Mucosa of stomach (tissue), 1 donor: Measurements from ENCODE around the gene MAP3K2.

Experiments used
- H3K27me3 ChIP-seq: one replicate; pipeline ENCODE4 v1.7.0; 2013; ENCODE audit warnings: mild to moderate bottlenecking, low read length; ENCODE audit not compliant: control insufficient read depth, insufficient read depth
- H3K36me3 ChIP-seq: one replicate; pipeline ENCODE4 v1.7.0; 2013; ENCODE audit warnings: low read length; ENCODE audit not compliant: control insufficient read depth, insufficient read depth
- H3K4me1 ChIP-seq: one replicate; pipeline ENCODE4 v1.7.0; 2013; ENCODE audit warnings: mild to moderate bottlenecking, low read length; ENCODE audit not compliant: control insufficient read depth, insufficient read depth
- H3K4me3 ChIP-seq: one replicate; pipeline ENCODE4 v1.7.0; 2013; ENCODE audit warnings: low read length
- H3K9ac ChIP-seq: one replicate; pipeline ENCODE4 v1.7.0; 2013; ENCODE audit warnings: mild to moderate bottlenecking, low read length, moderate library complexity
- H3K9me3 ChIP-seq: one replicate; pipeline ENCODE4 v1.7.0; 2013; ENCODE audit warnings: mild to moderate bottlenecking, low read length, moderate library complexity; ENCODE audit not compliant: control insufficient read depth
- donor health status: Pancreatic carcinoma.

The MAP3K2 gene

DNA sequence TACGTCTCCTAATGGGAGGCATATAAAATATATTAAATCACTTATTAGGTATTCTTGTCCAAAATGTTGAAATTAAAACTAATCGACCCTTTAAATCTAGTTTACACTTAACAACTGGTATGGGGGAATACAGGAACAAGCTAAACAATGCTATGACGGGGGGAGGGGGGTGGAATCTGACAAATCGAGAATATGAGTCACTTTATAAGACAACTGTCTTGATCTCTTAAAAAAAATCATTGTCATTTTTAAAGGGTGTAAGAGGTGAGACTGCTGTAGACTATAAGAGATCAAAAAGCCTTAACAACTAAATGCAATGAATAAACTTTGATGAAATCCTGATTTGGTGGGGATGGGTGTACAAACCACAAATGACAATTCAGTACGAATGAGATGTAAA lies 6.0 kb downstream of the MAP3K2 start:
- Histone ChIP-seq H3K4me1 (no peaks in the 10 kb centered on the region), H3K4me3 (no peak overlapping the region), H3K9me3 (no peaks in the 10 kb centered on the region), H3K9ac (no peak overlapping the region), H3K36me3 (no peaks in the 10 kb centered on the region), H3K27me3 (no peaks in the 10 kb centered on the region)

DNA sequence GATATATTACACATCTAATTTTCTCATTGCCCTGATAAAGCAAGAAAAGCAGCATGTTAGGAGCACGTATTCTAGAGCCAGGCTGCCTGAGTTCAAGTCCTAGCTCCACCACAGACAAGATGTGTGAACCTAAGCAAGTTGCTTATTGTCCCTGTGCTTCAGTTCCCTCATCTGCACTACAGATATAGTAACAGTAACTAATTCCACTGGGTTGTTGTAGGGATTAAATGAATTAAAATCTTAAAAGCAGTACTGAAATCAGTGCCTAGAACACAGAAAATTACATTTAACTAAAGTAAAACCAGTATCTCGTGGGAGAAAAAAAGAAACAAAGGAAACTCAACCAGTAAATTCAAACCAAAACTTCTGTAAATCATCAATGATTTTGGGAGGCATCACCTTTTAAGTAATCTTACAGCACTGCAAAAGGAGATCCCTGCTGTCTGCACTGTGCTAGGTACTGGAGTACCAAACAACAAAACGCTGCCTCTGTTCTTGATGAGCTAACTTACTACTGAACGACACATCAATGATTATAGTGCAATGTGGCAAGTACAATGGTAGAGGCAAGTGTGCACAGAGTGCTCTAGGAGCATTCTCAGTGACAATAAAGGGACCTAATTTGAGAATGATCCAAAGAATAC lies 7.9 kb downstream of the MAP3K2 start:
- peaks cover 4% of the 10 kb centered on the region for H3K9me3 ChIP-seq
- no peak overlapping the region for H3K4me3 ChIP-seq
- H3K36me3 ChIP-seq: no peaks in the 10 kb centered on the region
- no peaks in the 10 kb centered on the region for H3K27me3 ChIP-seq
- H3K4me1 ChIP-seq: no peaks in the 10 kb centered on the region
- H3K9ac ChIP-seq: no peak overlapping the region

DNA sequence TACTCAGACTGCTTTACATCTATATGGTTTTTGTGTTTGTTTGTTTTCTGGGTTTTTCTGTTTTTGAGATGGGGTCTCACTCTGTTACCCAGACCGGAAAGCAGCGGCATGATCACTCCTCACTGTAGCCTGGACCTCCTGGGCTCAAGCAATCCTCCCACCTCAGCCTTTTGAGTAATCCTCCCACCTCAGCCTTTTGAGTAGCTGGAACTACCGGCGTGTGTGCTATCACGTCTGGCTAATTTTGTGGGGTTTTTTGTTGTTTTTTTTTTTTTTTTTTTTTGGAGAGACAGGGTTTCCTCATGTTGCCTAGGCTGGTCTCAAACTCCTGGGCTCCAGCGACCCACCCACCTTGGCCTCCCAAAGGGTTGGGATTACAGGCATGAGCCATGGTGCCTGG lies 9.1 kb downstream of the MAP3K2 start:
- no peaks in the 10 kb centered on the region for H3K27me3 ChIP-seq
- no peak overlapping the region for H3K4me3 ChIP-seq
- H3K4me1 ChIP-seq: no peaks in the 10 kb centered on the region
- H3K9ac ChIP-seq: no peak overlapping the region
- H3K9me3 ChIP-seq: peaks cover 4% of the 10 kb centered on the region
- no peaks in the 10 kb centered on the region for H3K36me3 ChIP-seq

DNA sequence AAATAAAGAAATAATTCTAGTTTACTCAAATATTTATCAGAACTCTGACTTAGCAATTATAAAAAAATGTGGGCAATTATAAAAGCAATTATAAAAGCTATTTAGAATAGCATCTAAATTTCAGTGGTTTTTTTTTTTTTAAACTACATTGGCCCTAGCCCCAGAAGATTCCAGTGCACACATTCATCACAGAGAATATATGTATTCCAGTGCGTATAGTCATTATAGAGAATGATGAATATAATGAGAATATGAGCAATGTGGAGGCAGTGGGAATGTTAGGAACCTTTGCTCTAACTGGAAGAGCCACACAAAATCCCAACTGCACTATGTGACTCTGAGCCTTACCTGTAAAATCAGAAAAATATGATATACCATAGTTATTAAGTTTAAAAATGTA lies 10.5 kb downstream of the MAP3K2 start:
- Histone ChIP-seq H3K4me3 (no peak overlapping the region), H3K9ac (no peak overlapping the region), H3K27me3 (no peaks in the 10 kb centered on the region), H3K36me3 (no peaks in the 10 kb centered on the region), H3K9me3 (peaks cover 4% of the 10 kb centered on the region), H3K4me1 (no peaks in the 10 kb centered on the region)

DNA sequence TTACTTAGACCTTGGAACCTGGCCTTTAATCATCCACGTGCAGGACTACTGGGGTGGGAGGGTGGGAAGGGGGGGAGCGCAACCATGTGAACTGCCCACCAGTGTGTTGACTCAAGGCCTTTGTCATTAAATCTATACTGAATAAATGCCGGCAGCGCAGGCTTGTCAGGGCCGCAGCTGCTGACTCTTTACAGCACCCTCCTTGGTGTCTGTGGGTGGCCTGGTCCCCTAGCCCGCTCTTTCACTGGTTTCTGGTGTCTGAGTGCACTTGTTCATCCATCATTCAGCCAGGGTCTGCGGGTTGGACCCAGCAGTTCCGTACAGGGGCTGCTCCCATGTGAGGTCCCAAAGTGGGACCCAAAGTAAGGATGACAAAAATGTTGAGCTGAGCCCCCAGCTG lies 11.5 kb downstream of the MAP3K2 start:
- Histone ChIP-seq H3K9ac (no peak overlapping the region), H3K27me3 (no peaks in the 10 kb centered on the region), H3K4me1 (no peaks in the 10 kb centered on the region), H3K4me3 (no peak overlapping the region), H3K9me3 (peaks cover 4% of the 10 kb centered on the region), H3K36me3 (no peaks in the 10 kb centered on the region)

DNA sequence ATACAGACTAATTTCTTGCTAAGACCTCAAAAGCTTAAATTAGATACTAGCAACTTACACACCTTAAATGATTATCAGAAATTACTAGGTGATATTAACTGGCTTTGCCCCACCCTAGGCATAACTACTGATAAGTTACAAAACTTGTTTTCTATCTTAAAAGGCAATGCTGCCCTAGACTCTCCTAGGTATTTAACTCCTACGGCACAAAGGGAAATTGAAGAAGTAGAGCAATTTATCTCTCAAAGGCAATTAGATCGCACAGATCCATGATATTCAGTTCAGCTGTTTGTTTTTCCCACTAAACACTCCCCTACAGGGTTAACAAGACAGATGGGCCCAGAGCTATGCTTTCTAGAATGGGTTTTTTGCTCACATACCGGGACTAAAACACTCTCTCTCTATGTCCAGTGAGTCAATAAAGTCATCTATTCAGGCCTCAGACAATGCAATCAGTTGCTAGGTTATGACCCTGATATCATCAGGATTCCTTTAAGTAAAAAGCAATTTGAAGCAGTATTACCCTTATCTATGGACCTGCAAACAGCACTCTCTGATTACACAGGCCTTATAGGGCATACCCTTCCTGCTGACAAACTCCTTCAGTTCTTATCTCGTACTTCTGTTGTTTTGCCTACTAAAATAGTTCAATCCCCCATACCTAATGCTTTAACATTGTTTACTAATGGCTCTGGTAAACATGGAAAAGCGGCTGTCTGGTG lies 14.3 kb downstream of the MAP3K2 start:
- Histone ChIP-seq H3K4me3 (no peak overlapping the region), H3K9ac (no peak overlapping the region), H3K9me3 (peaks cover 4% of the 10 kb centered on the region), H3K27me3 (no peaks in the 10 kb centered on the region), H3K36me3 (no peaks in the 10 kb centered on the region), H3K4me1 (no peaks in the 10 kb centered on the region)

DNA sequence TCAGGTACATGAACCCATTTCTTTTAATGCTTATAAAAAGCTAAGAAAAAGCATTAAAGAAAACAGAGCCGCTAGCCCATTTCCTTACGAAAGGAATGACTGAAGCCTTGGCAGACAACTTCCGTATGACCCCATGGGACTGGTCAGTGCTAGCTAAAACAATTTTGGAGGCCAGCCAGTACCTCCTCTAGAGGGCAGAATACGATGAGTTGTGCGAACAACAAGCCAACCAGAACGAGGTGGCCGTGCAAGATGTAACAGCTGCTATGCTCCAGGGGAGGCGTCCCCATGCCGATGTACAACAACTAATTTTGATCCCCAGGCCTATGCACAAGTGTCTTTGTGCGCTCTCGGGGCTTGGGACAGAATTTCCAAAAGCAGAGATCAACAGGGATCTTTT lies 16.7 kb downstream of the MAP3K2 start:
- Histone ChIP-seq H3K27me3 (no peaks in the 10 kb centered on the region), H3K9ac (no peak overlapping the region), H3K4me3 (no peak overlapping the region), H3K4me1 (peaks cover 6% of the 10 kb centered on the region), H3K36me3 (no peaks in the 10 kb centered on the region), H3K9me3 (no peaks in the 10 kb centered on the region)

DNA sequence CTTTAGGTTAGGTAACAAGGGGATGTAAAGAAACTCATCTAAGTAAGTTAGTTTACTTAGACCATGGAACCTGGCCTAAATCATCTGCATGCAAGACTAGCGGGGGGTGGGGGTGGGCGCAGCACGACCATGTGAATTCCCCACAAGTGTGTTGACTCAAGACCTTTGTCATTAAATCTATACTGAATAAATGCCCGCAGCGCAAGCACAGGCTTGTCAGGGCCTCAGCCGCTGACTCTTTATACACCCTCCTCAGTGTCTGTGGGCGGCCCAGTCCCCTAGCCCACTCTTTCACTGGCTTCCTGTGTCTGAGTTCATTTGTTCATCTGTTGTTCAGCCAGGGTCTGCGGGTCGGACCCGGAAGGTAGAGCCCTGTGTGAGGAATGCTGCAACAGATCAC lies 17.8 kb downstream of the MAP3K2 start:
- Histone ChIP-seq H3K9me3 (no peaks in the 10 kb centered on the region), H3K9ac (no peak overlapping the region), H3K36me3 (no peaks in the 10 kb centered on the region), H3K27me3 (no peaks in the 10 kb centered on the region), H3K4me3 (no peak overlapping the region), H3K4me1 (peaks cover 6% of the 10 kb centered on the region)

DNA sequence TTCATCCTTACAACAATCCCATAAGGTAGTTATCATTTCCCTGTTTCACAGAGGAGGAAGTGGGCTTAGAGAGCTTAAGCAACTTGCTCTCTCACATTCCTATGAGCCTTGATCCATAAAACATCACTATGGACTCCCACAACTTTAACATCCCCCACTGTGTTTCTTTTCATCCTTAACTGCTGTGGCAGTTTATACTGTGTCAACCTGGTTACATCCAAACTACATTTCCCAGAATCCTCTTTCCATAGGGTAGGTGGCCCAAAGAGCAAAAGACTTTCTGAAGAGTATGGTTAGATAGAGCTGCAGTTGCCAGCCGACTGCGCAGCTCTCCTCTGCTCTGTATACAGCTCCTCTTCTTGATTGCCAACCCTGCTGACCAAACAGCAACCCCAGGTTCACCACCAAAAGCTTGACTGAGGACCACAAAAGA lies 22.5 kb downstream of the MAP3K2 start:
- peaks cover 6% of the 10 kb centered on the region for H3K4me1 ChIP-seq
- H3K36me3 ChIP-seq: no peaks in the 10 kb centered on the region
- H3K9me3 ChIP-seq: no peaks in the 10 kb centered on the region
- no peaks in the 10 kb centered on the region for H3K27me3 ChIP-seq
- H3K4me3 ChIP-seq: no peak overlapping the region
- no peak overlapping the region for H3K9ac ChIP-seq

DNA sequence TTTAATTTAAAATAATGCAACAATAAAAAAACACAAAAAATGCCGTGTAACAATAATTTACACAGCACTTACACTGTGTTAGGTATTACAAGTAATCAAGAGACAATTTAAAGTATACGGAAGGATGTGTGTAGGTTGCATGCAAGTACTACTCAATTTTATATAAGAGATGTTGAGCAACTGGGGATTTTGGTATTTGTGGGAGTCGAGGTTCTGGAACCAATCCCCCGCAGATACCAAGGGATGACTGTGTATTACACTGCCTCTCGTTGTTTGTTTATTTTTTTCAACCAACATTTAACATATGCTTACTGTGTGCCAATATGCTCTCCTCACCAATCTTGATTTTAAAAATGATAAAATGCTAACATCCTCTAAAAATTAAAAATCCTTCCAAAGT lies 24.8 kb downstream of the MAP3K2 start:
- Histone ChIP-seq H3K4me1 (peaks cover 6% of the 10 kb centered on the region), H3K27me3 (no peaks in the 10 kb centered on the region), H3K9me3 (no peaks in the 10 kb centered on the region), H3K36me3 (no peaks in the 10 kb centered on the region), H3K4me3 (no peak overlapping the region), H3K9ac (no peak overlapping the region)

DNA sequence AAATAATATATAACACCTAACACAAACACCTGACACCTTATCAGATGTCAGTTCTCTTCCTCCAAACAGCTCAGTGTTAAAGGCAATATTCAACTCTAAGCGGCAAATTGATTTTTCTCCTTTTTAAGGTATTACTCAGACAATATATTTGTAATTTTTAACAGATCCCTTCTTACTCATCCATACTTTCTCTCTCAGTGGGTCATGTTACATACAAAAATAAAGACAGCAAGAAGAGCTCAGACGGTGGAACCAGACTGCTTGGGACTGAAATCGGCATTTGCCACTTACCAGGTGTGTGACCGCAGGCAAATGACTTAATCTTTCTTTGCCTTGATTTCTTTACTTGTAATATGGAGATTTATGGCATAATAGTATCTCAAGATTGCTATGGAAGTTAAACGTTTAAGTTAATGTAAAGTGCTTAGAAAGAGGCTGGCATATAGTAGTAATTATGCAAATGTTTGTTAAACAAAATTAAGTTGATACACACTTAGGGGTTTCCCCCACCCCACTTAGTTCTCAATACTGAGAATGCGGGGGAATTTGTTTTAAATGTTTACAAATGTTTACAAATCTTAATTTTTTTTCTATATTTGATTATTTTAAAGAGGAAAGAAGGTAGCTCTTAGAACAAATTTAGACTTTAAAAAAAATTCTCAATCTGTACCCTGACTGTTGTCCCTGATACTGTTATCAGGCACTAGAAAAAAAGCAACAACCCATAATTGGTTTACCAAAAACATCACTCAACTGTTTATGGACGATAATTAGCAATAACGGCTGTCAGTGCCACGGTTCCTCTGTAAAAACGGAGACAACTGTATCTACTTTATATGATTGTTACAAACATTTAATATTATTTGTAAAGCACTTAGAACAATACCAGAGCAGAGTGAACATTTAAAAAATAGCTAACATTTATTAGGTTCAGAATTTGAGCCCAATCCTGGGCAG lies 25.6 kb downstream of the MAP3K2 start:
- Histone ChIP-seq H3K27me3 (no peaks in the 10 kb centered on the region), H3K4me1 (no peaks in the 10 kb centered on the region), H3K9me3 (no peaks in the 10 kb centered on the region), H3K9ac (no peak overlapping the region), H3K36me3 (no peaks in the 10 kb centered on the region), H3K4me3 (no peak overlapping the region)

DNA sequence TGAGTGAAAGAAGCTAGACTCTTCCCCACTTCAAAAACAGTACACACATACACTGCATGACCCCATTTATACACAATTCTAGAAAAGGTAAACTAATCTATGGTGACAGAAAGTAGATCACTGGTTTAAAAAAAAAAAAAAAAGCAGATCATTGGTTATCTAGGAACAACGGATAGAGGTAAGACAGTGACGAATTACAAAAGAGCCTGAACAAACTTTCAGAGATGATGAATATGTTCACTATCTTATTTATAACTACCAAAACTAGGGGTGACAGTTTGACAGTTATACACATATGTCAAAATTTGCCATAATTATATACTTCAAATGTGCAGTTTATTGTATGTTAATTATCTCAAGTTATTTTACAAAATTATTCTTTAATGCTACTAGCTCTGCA lies 27.5 kb downstream of the MAP3K2 start:
- Histone ChIP-seq H3K36me3 (no peaks in the 10 kb centered on the region), H3K4me3 (no peak overlapping the region), H3K4me1 (no peaks in the 10 kb centered on the region), H3K9ac (no peak overlapping the region), H3K27me3 (no peaks in the 10 kb centered on the region), H3K9me3 (no peaks in the 10 kb centered on the region)
